Mucosa of descending colon (tissue), 3 donors: ENCODE measurements around the gene RPL3. TPM values are rescaled to one million over a fixed set of nuclear protein-coding genes. Genes with fewer than 3 reads are reported as not detected.

ENCODE experiments used
- ATAC-seq: fragments of 200-7000 bp; cut with Tn5 transposase; one replicate; pipeline ENCODE4 v1.9.1; 2020; ENCODE audit warnings: mild to moderate bottlenecking, moderate library complexity
- DNase-seq, 3 donors: peaks; one replicate each; pipeline ENCODE4 v3.0.0-alpha.2; 2020
- H3K36me3 ChIP-seq: fragments of 200-600 bp; one replicate; pipeline ENCODE4 v1.8.0; 2021; ENCODE audit warnings: low read depth, mild to moderate bottlenecking
- H3K4me1 ChIP-seq: fragments of 200-600 bp; one replicate; pipeline ENCODE4 v1.8.0; 2021; ENCODE audit warnings: low read depth, mild to moderate bottlenecking
- H3K4me3 ChIP-seq: fragments of 200-600 bp; one replicate; pipeline ENCODE4 v1.8.0; 2021; ENCODE audit warnings: mild to moderate bottlenecking
- H3K9me3 ChIP-seq: fragments of 200-600 bp; one replicate; pipeline ENCODE4 v1.8.0; 2021; ENCODE audit warnings: mild to moderate bottlenecking
- CTCF ChIP-seq: fragments of 200-600 bp; IDR thresholded peaks from one replicate; pipeline ENCODE4 v1.8.0; 2022; ENCODE audit warnings: antibody characterized with exemption, mild to moderate bottlenecking
- intact Hi-C, 2 donors: fragments of 100-400 bp; cut with DNase I in 1 of 2; cut with micrococcal nuclease in 1 of 2; formaldehyde crosslinking; loops; one replicate each; pipeline versions ENCODE4 v1.11.0 to v1.11.1; 2022; cut with DNase I, micrococcal nuclease
- total RNA-seq, 3 donors: library from RNA; stranded (reverse); fragmentation: NEBNext Ultra II Directional in 2 of 3; extraction: Animal tissue kit (Norgen Biotek cat#: 25700) in 2 of 3; gene quantifications; one replicate each; pipeline versions ENCODE4 v1.2.1 to v1.2.4, GENCODE V29; 2021 to 2023
- donor health status: DM: no; HTN: no; CAD: no; lungs with moderate emphysema.
- donor health status: DM: no; HTN: no; CAD: no.
- donor health status: DM: no; HTN: yes; CAD: no.

RPL3 gene
- total RNA-seq, 3 donors from 2014 or later, result 1,561 to 1,749 (median 1,709) TPM

- no peak for ATAC-seq
- H3K4me1 ChIP-seq, result no peaks in the 10 kb centered on the region
- no peak overlapping the region for H3K4me3 ChIP-seq
- TF ChIP-seq CTCF, result no peak
- no peaks in the 10 kb centered on the region for H3K36me3 ChIP-seq
- intact Hi-C loops, result no loop called here
- no peak for DNase-seq
- H3K9me3 ChIP-seq, result no peaks in the 10 kb centered on the region
Measured at GRCh38 chr22:39355080-39355479, 35.7 kb upstream of the RPL3 start.

GRCh38 chr22:39353346-39353745 lies 33.9 kb upstream of the RPL3 start:
- Histone ChIP-seq H3K4me3 (no peak overlapping the region), H3K9me3 (no peaks in the 10 kb centered on the region), H3K4me1 (no peaks in the 10 kb centered on the region), H3K36me3 (no peaks in the 10 kb centered on the region)
- DNase-seq (no peak), ATAC-seq (no peak)
- intact Hi-C loops, result no loop called here
- TF ChIP-seq CTCF, result no peak

- no peaks in the 10 kb centered on the region for H3K9me3 ChIP-seq
- no peaks in the 10 kb centered on the region for H3K36me3 ChIP-seq
- no peak for DNase-seq
- no peak for TF ChIP-seq CTCF
- H3K4me1 ChIP-seq, result no peaks in the 10 kb centered on the region
- ATAC-seq, result no peak
- intact Hi-C loops, result no loop called here
- H3K4me3 ChIP-seq, result no peak overlapping the region
Measured at GRCh38 chr22:39352306-39352891, 33.0 kb upstream of the RPL3 start.

GRCh38 chr22:39351689-39352214 lies 32.3 kb upstream of the RPL3 start:
- ATAC-seq (peak; percentile 52), DNase-seq (no peak)
- H3K9me3 ChIP-seq, result no peaks in the 10 kb centered on the region
- no peak overlapping the region for H3K4me3 ChIP-seq
- H3K36me3 ChIP-seq, result no peaks in the 10 kb centered on the region
- intact Hi-C loops, result no loop called here
- H3K4me1 ChIP-seq, result no peaks in the 10 kb centered on the region
- no peak for TF ChIP-seq CTCF

GRCh38 chr22:39350757-39351688 lies 31.6 kb upstream of the RPL3 start:
- H3K9me3 ChIP-seq, result no peaks in the 10 kb centered on the region
- no peak overlapping the region for H3K4me3 ChIP-seq
- no peaks in the 10 kb centered on the region for H3K4me1 ChIP-seq
- H3K36me3 ChIP-seq, result no peaks in the 10 kb centered on the region
- DNase-seq (no peak), ATAC-seq (peak; percentile 22)
- TF ChIP-seq CTCF, result no peak
- intact Hi-C loops, result no loop called here
